ENCODE measurements around the gene MAP1S. TPM values are rescaled to one million over a fixed set of nuclear protein-coding genes. Genes with fewer than 3 reads are reported as not detected.

MAP1S gene
- total and polyA plus RNA-seq, 12 donors, result 6.6 to 97.2 (median 44.3) TPM

DNA sequence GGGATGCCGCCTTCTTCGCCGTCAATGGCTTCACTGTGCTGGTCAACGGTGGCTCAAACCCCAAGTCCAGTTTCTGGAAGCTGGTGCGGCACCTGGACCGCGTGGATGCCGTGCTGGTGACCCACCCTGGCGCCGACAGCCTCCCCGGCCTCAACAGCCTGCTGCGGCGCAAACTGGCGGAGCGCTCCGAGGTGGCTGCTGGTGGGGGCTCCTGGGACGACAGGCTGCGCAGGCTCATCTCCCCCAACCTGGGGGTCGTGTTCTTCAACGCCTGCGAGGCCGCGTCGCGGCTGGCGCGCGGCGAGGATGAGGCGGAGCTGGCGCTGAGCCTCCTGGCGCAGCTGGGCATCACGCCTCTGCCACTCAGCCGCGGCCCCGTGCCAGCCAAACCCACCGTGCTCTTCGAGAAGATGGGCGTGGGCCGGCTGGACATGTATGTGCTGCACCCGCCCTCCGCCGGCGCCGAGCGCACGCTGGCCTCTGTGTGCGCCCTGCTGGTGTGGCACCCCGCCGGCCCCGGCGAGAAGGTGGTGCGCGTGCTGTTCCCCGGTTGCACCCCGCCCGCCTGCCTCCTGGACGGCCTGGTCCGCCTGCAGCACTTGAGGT is 7.0 kb downstream of the MAP1S start:
- Histone ChIP-seq H3K4me3 (no peak overlapping the region), H3K9me3 (replicated peaks in 1 of 3) (no peaks in the 10 kb centered on the region), H3K27ac (no peak overlapping the region), H3K27me3 (no peaks in the 10 kb centered on the region), H3K36me3 (replicated peaks in 1 of 2) (peaks cover 0 to 81% of the 10 kb centered on the region in 2 donors), H3K4me1 (replicated peaks in 1 of 2) (peaks cover 4 to 5% of the 10 kb centered on the region in 2 donors)
- intact Hi-C loops (cut with DNase I), result no loop called here
- WGBS, 4 donors, result 93 to 99% (median 96%) methylated on average over 19 to 59 of the region's 59 CpGs
- TF ChIP-seq, protein P1, sequence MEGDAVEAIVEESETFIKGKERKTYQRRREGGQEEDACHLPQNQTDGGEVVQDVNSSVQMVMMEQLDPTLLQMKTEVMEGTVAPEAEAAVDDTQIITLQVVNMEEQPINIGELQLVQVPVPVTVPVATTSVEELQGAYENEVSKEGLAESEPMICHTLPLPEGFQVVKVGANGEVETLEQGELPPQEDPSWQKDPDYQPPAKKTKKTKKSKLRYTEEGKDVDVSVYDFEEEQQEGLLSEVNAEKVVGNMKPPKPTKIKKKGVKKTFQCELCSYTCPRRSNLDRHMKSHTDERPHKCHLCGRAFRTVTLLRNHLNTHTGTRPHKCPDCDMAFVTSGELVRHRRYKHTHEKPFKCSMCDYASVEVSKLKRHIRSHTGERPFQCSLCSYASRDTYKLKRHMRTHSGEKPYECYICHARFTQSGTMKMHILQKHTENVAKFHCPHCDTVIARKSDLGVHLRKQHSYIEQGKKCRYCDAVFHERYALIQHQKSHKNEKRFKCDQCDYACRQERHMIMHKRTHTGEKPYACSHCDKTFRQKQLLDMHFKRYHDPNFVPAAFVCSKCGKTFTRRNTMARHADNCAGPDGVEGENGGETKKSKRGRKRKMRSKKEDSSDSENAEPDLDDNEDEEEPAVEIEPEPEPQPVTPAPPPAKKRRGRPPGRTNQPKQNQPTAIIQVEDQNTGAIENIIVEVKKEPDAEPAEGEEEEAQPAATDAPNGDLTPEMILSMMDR (IDR thresholded peaks at IDR 0.05), result no peak
- TF ChIP-seq POLR2A (IDR thresholded peaks at IDR 0.05), result no peak
- DNase-seq, result no peak

- H3K4me1 ChIP-seq (replicated peaks in 1 of 2), result no peaks in the 10 kb centered on the region
- peaks cover 0 to 78% of the 10 kb centered on the region in 2 donors for H3K36me3 ChIP-seq (replicated peaks in 1 of 2)
- TF ChIP-seq, protein P1 (IDR thresholded peaks at IDR 0.05), result no peak
- TF ChIP-seq POLR2A (IDR thresholded peaks at IDR 0.05), result no peak
- no peak overlapping the region for H3K4me3 ChIP-seq
- no peaks in the 10 kb centered on the region for H3K9me3 ChIP-seq (replicated peaks in 1 of 3)
- H3K27ac ChIP-seq, result no peak overlapping the region
- H3K27me3 ChIP-seq, result no peaks in the 10 kb centered on the region
- intact Hi-C loops (cut with DNase I), result no loop called here
- WGBS, 4 donors, result 91 to 100% (median 92%) methylated on average over 3 to 62 of the region's 62 CpGs
- no peak for DNase-seq
Observed at GRCh38 chr19:17726964-17727773, 7.9 kb downstream of the MAP1S start.

- no peaks in the 10 kb centered on the region for H3K9me3 ChIP-seq (replicated peaks in 1 of 3)
- no peaks in the 10 kb centered on the region for H3K27me3 ChIP-seq
- TF ChIP-seq, protein P1 (IDR thresholded peaks at IDR 0.05), result no peak
- no peak for TF ChIP-seq POLR2A (IDR thresholded peaks at IDR 0.05)
- DNase-seq, result no peak
- H3K4me1 ChIP-seq (replicated peaks in 1 of 2), result no peaks in the 10 kb centered on the region
- WGBS, 4 donors, result 89 to 95% (median 94%) methylated on average over 4 to 19 of the region's 19 CpGs
- intact Hi-C loops (cut with DNase I), result no loop called here
- no peak overlapping the region for H3K27ac ChIP-seq
- peaks cover 0 to 83% of the 10 kb centered on the region in 2 donors for H3K36me3 ChIP-seq (replicated peaks in 1 of 2)
- H3K4me3 ChIP-seq, result no peak overlapping the region
Observed at GRCh38 chr19:17727843-17728242, 8.6 kb downstream of the MAP1S start.

DNA sequence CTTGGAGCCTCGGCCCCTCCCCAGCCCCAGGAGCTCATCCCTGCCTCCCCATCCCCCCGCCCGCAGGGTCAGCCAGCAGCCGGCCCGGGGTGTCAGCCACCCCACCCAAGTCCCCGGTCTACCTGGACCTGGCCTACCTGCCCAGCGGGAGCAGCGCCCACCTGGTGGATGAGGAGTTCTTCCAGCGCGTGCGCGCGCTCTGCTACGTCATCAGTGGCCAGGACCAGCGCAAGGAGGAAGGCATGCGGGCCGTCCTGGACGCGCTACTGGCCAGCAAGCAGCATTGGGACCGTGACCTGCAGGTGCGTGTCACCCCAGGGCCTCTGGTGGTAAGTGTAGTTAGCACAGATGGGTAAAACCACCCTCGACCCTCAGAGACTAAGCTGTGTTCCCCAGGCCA is 13.8 kb downstream of the MAP1S start:
- no peaks in the 10 kb centered on the region for H3K27me3 ChIP-seq
- intact Hi-C loops (cut with DNase I), result no loop called here
- no peak for DNase-seq
- H3K4me3 ChIP-seq, result no peak overlapping the region
- H3K36me3 ChIP-seq (replicated peaks in 1 of 2), result peaks cover 0 to 65% of the 10 kb centered on the region in 2 donors
- no peak for TF ChIP-seq POLR2A (IDR thresholded peaks at IDR 0.05)
- TF ChIP-seq, protein P1 (IDR thresholded peaks at IDR 0.05), result no peak
- WGBS, 4 donors, result 95 to 99% (median 96%) methylated on average over 4 to 22 of the region's 22 CpGs
- no peaks in the 10 kb centered on the region for H3K4me1 ChIP-seq (replicated peaks in 1 of 2)
- no peak overlapping the region for H3K27ac ChIP-seq
- H3K9me3 ChIP-seq (replicated peaks in 1 of 3), result no peaks in the 10 kb centered on the region

Measured in adrenal gland (tissue), 12 donors.